Suprapubic skin (tissue), 4 donors: Measurements from ENCODE around the gene ST3GAL4. TPM values are rescaled to one million over a fixed set of nuclear protein-coding genes. Genes with fewer than 3 reads are reported as not detected.
A peak's percentile ranks its signal among the peaks of the same experiment; 100 is the strongest.

Experiments used
- DNase-seq, 2 donors: peaks; one replicate each; pipeline ENCODE4 v3.0.0-alpha.2; 2019; ENCODE audit warnings: low spot score in 2 of 2
- H3K27ac ChIP-seq: fragments of 200-600 bp; sonication (generic); one replicate; pipeline ENCODE4 v1.5.1; 2019
- H3K27me3 ChIP-seq: fragments of 200-600 bp; sonication (generic); one replicate; pipeline ENCODE4 v1.5.1; 2019
- H3K36me3 ChIP-seq: fragments of 200-600 bp; sonication (generic); one replicate; pipeline ENCODE4 v1.5.1; 2019
- H3K4me1 ChIP-seq: fragments of 200-600 bp; sonication (generic); one replicate; pipeline ENCODE4 v1.5.1; 2019
- H3K4me3 ChIP-seq: fragments of 200-600 bp; sonication (generic); one replicate; pipeline ENCODE4 v1.5.1; 2019; ENCODE audit warnings: mild to moderate bottlenecking
- H3K9me3 ChIP-seq: fragments of 200-600 bp; sonication (generic); one replicate; pipeline ENCODE4 v1.5.1; 2019
- CTCF ChIP-seq, 2 donors: fragments of 200-600 bp in 1 of 2; fragments of 450-650 bp in 1 of 2; sonication (generic) in 1 of 2; IDR thresholded peaks; one replicate each; pipeline ENCODE4 v1.5.1; 2016 to 2019; ENCODE audit warnings: antibody characterized with exemption in 2 of 2, mild to moderate bottlenecking in 1 of 2, moderate library complexity in 1 of 2
- EP300 ChIP-seq: sonication (generic); formaldehyde crosslinking; IDR thresholded peaks from one replicate; pipeline ENCODE4 v1.6.1; 2017; ENCODE audit warnings: antibody characterized with exemption
- POLR2A ChIP-seq, 2 donors: fragments of 450-650 bp; IDR thresholded peaks; one replicate each; pipeline ENCODE4 v1.6.1; 2017; ENCODE audit warnings: antibody characterized with exemption in 2 of 2, mild to moderate bottlenecking in 2 of 2, moderate library complexity in 2 of 2
- POLR2AphosphoS5 ChIP-seq, 3 donors: sonication (generic); formaldehyde crosslinking; IDR thresholded peaks; one replicate each; pipeline ENCODE4 v1.6.1; 2017; ENCODE audit warnings: antibody characterized with exemption in 3 of 3
- WGBS: methylation state at CpG from one replicate; pipeline ENCODE4 v1.1.5; 2018; 5-methylcytosine and 5-hydroxymethylcytosine counted together
- total RNA-seq, 4 donors: library from RNA; depleted of rRNA; stranded (reverse); fragments of >200 nt; gene quantifications; one replicate each; pipeline ENCODE4 v1.1.0, GENCODE V29; 2016

Gene ST3GAL4
- total RNA-seq, 4 donors from 2014 or later: 23.6 to 30.9 (median 26.9) TPM

GRCh38 chr11:126420698-126421256 lies 65.3 kb downstream of the ST3GAL4 start:
- no peaks in the 10 kb centered on the region for H3K9me3 ChIP-seq
- peaks cover 33% of the 10 kb centered on the region for H3K4me1 ChIP-seq
- no peaks in the 10 kb centered on the region for H3K36me3 ChIP-seq
- H3K4me3 ChIP-seq: no peak overlapping the region
- TF ChIP-seq EP300 (no peak), CTCF (IDR thresholded peaks at IDR 0.05) (no peak), POLR2A (IDR thresholded peaks at IDR 0.05) (no peak)
- no peak for DNase-seq
- WGBS: 60% methylated on average over 6 of the region's 6 CpGs
- no peaks in the 10 kb centered on the region for H3K27me3 ChIP-seq
- H3K27ac ChIP-seq: peak overlapping the region; percentile 48

GRCh38 chr11:126421271-126421671 lies 65.8 kb downstream of the ST3GAL4 start:
- H3K4me1 ChIP-seq: peaks cover 30% of the 10 kb centered on the region
- no peak for DNase-seq
- 78% methylated on average over 13 of the region's 13 CpGs for WGBS
- H3K4me3 ChIP-seq: no peak overlapping the region
- no peak for TF ChIP-seq POLR2AphosphoS5 (IDR thresholded peaks at IDR 0.05)
- TF ChIP-seq EP300: no peak
- no peak for TF ChIP-seq CTCF (IDR thresholded peaks at IDR 0.05)
- TF ChIP-seq POLR2A (IDR thresholded peaks at IDR 0.05): no peak
- H3K27me3 ChIP-seq: no peaks in the 10 kb centered on the region
- H3K36me3 ChIP-seq: no peaks in the 10 kb centered on the region
- H3K9me3 ChIP-seq: no peaks in the 10 kb centered on the region
- peak overlapping the region; percentile 48 for H3K27ac ChIP-seq

GRCh38 chr11:126422446-126422845 lies 67.0 kb downstream of the ST3GAL4 start:
- H3K4me1 ChIP-seq: peaks cover 29% of the 10 kb centered on the region
- H3K27me3 ChIP-seq: no peaks in the 10 kb centered on the region
- TF ChIP-seq POLR2AphosphoS5 (IDR thresholded peaks at IDR 0.05): no peak
- TF ChIP-seq CTCF (IDR thresholded peaks at IDR 0.05): no peak
- TF ChIP-seq POLR2A (IDR thresholded peaks at IDR 0.05): no peak
- TF ChIP-seq EP300: no peak
- no peak for DNase-seq
- no peak overlapping the region for H3K4me3 ChIP-seq
- no peaks in the 10 kb centered on the region for H3K9me3 ChIP-seq
- WGBS: 93% methylated on average over 2 of the region's 2 CpGs
- no peaks in the 10 kb centered on the region for H3K36me3 ChIP-seq
- no peak overlapping the region for H3K27ac ChIP-seq

DNA sequence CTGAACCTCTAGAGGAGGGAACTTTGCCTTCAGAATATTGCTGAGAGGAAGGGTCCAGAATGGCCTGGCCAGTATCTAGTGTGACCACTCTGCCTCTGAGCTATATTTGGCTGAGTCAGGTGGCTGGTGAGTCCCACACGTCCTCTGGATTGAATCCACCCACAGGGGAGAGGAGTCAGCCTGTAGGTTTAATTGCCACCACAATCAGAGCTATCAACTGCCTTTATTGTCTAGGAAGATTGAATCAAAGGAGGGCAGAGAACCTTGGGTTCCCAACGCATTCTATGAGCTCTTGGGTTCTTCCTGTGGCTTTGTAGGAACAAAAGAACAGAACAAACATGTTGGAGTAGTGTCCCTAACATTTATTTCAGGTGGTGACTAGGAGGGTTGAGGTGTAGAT lies 67.7 kb downstream of the ST3GAL4 start:
- no peak overlapping the region for H3K27ac ChIP-seq
- no peaks in the 10 kb centered on the region for H3K27me3 ChIP-seq
- TF ChIP-seq CTCF (IDR thresholded peaks at IDR 0.05) (no peak), POLR2A (IDR thresholded peaks at IDR 0.05) (no peak), EP300 (no peak), POLR2AphosphoS5 (IDR thresholded peaks at IDR 0.05) (no peak)
- H3K9me3 ChIP-seq: no peaks in the 10 kb centered on the region
- DNase-seq: no peak
- 60% methylated on average over 1 of the region's 2 CpGs for WGBS
- H3K36me3 ChIP-seq: no peaks in the 10 kb centered on the region
- H3K4me3 ChIP-seq: no peak overlapping the region
- peaks cover 29% of the 10 kb centered on the region for H3K4me1 ChIP-seq

- H3K36me3 ChIP-seq: no peaks in the 10 kb centered on the region
- no peaks in the 10 kb centered on the region for H3K9me3 ChIP-seq
- WGBS: 65% methylated on average over 11 of the region's 11 CpGs
- H3K4me1 ChIP-seq: peaks cover 29% of the 10 kb centered on the region
- no peak for DNase-seq
- H3K27me3 ChIP-seq: no peaks in the 10 kb centered on the region
- H3K4me3 ChIP-seq: no peak overlapping the region
- TF ChIP-seq POLR2A (IDR thresholded peaks at IDR 0.05) (no peak), POLR2AphosphoS5 (IDR thresholded peaks at IDR 0.05) (no peak), EP300 (no peak), CTCF (IDR thresholded peaks at IDR 0.05) (no peak)
- no peak overlapping the region for H3K27ac ChIP-seq
Observed at GRCh38 chr11:126423743-126424142, 68.3 kb downstream of the ST3GAL4 start.
